KMS-11 (cell line): Measurements from ENCODE around the gene PALLD.

ENCODE experiments used
- H2AFZ ChIP-seq: fragments of 200-600 bp; sonication (generic); 2 replicates; pipeline ENCODE4 v1.6.1; 2016; ENCODE audit warnings: antibody characterized with exemption, mixed run types, low read depth
- H3K27ac ChIP-seq: fragments of 200-600 bp; sonication (generic); 2 replicates; pipeline ENCODE4 v1.6.1; 2016; ENCODE audit warnings: mild to moderate bottlenecking, mixed run types
- H3K27me3 ChIP-seq: fragments of 200-600 bp; sonication (generic); 2 replicates; pipeline ENCODE4 v1.6.1; 2017; ENCODE audit warnings: mild to moderate bottlenecking, low read depth, mixed run types, moderate library complexity; ENCODE audit not compliant: insufficient read depth
- H3K36me3 ChIP-seq: fragments of 200-600 bp; sonication (generic); 2 replicates; pipeline ENCODE4 v1.6.1; 2017; ENCODE audit warnings: mild to moderate bottlenecking, mixed run types; ENCODE audit not compliant: insufficient read depth
- H3K4me1 ChIP-seq: fragments of 200-600 bp; sonication (generic); 2 replicates; pipeline ENCODE4 v1.6.1; 2016; ENCODE audit warnings: mild to moderate bottlenecking, low read depth, mixed run types; ENCODE audit not compliant: poor library complexity, severe bottlenecking
- H3K4me2 ChIP-seq: fragments of 200-600 bp; sonication (generic); 2 replicates; pipeline ENCODE4 v1.7.0; 2016; ENCODE audit warnings: mild to moderate bottlenecking, mixed run types
- H3K4me3 ChIP-seq: fragments of 200-600 bp; sonication (generic); IDR thresholded peaks from 2 replicates; pipeline ENCODE4 v1.6.1; 2017; ENCODE audit warnings: low read depth, low read length, mixed read lengths; ENCODE audit not compliant: insufficient read depth
- H3K79me2 ChIP-seq: fragments of 200-600 bp; sonication (generic); 2 replicates; pipeline ENCODE4 v1.6.1; 2016; ENCODE audit warnings: low read depth, mixed run types; ENCODE audit not compliant: insufficient read depth
- H3K9ac ChIP-seq: fragments of 200-600 bp; sonication (generic); 2 replicates; pipeline ENCODE4 v1.6.1; 2016; ENCODE audit warnings: mild to moderate bottlenecking, mixed run types
- H4K20me1 ChIP-seq: fragments of 200-600 bp; sonication (generic); 2 replicates; pipeline ENCODE4 v1.6.1; 2016; ENCODE audit warnings: mild to moderate bottlenecking, mixed run types; ENCODE audit not compliant: insufficient read depth
- TF ChIP-seq, protein P1 (sequence below): fragments of 200-600 bp; sonication (generic); conservative IDR thresholded peaks from 2 replicates; pipeline ENCODE4 v1.6.1; 2017; ENCODE audit warnings: low read depth, mild to moderate bottlenecking, antibody characterized with exemption, low read length, moderate library complexity, mixed read lengths

PALLD gene

DNA sequence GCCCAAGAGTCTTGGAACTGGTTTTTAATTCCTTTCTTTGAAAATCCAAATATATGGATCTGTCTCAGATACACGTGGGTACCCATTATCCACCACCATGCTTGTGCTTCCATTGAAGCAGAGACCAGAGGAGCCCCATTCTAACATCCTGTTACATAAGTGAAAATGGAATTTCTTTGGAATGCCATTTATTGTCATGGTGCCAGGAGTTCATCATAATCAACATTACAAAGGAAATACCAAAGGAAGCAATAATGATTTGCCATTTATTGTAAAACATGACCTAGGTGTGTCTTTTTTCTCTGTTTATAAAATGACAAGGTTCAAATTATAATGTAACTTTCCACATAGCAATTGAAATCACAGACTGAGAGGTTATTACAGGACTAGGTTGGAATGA is 61.7 kb downstream of the PALLD start:
- H3K9ac ChIP-seq, result no peak overlapping the region
- no peaks in the 10 kb centered on the region for H4K20me1 ChIP-seq
- H3K27me3 ChIP-seq, result no peaks in the 10 kb centered on the region
- no peak overlapping the region for H2AFZ ChIP-seq
- H3K4me1 ChIP-seq, result peaks cover 13% of the 10 kb centered on the region
- H3K79me2 ChIP-seq, result no peaks in the 10 kb centered on the region
- no peaks in the 10 kb centered on the region for H3K36me3 ChIP-seq
- H3K4me2 ChIP-seq, result no peak overlapping the region
- H3K27ac ChIP-seq, result no peak overlapping the region
- no peak overlapping the region for H3K4me3 ChIP-seq
- TF ChIP-seq, protein P1, sequence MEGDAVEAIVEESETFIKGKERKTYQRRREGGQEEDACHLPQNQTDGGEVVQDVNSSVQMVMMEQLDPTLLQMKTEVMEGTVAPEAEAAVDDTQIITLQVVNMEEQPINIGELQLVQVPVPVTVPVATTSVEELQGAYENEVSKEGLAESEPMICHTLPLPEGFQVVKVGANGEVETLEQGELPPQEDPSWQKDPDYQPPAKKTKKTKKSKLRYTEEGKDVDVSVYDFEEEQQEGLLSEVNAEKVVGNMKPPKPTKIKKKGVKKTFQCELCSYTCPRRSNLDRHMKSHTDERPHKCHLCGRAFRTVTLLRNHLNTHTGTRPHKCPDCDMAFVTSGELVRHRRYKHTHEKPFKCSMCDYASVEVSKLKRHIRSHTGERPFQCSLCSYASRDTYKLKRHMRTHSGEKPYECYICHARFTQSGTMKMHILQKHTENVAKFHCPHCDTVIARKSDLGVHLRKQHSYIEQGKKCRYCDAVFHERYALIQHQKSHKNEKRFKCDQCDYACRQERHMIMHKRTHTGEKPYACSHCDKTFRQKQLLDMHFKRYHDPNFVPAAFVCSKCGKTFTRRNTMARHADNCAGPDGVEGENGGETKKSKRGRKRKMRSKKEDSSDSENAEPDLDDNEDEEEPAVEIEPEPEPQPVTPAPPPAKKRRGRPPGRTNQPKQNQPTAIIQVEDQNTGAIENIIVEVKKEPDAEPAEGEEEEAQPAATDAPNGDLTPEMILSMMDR, result no peak

DNA sequence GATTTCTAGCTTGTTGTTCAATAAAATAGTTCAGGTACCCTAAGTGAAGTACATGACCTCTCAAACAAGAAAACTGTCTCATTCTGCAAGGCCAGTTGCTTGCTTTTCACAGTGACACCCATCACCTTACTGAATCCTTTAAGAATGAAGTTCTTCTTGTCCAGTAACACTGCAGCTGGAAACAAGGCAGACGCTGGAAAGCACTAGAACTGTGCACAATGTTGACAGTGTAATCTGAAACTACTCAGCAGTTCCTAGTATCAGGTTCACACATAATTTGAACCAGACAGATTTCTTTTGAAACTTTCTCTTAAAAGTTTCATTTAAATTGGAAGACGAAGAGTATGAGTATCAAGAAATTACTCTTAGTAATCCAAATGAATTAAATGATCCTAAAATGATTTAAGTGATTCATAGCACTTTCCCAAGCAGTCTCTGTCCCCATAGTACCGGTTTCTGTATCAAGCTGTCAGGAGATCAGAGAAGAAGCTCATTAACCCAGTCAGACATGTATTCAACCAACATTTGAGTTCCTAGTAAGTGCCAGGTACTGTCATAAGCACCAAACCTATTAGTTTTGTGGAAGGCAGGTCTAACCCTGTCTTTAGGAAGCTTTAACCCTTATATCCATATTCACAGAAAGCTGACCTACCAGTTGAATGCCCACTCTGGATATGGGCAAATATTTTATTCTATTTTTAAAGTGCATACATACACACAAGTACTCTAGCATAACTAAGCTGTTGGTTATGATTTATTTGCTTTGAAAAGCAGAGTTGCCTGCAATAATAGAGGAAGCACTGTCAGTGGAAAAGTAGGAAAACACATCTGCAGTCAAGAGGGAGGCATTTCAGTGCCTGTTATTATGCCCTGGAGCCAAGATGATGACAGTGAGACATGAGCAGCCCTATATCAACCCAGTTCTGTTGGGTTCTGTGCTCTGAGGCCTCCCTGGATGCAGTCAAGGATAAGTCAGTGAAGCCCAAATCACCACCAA is 63.6 kb downstream of the PALLD start:
- Histone ChIP-seq H3K4me3 (no peak overlapping the region), H3K27me3 (no peaks in the 10 kb centered on the region), H3K4me1 (peaks cover 13% of the 10 kb centered on the region), H3K9ac (no peak overlapping the region), H3K79me2 (no peaks in the 10 kb centered on the region), H4K20me1 (no peaks in the 10 kb centered on the region), H3K27ac (0 out of 2 replicates have a peak overlapping the region, but pooled peaks have one; percentile 6), H3K4me2 (no peak overlapping the region; the same call in 1 of the 2 replicates), H2AFZ (no peak overlapping the region), H3K36me3 (no peaks in the 10 kb centered on the region)
- TF ChIP-seq, protein P1, result no peak

DNA sequence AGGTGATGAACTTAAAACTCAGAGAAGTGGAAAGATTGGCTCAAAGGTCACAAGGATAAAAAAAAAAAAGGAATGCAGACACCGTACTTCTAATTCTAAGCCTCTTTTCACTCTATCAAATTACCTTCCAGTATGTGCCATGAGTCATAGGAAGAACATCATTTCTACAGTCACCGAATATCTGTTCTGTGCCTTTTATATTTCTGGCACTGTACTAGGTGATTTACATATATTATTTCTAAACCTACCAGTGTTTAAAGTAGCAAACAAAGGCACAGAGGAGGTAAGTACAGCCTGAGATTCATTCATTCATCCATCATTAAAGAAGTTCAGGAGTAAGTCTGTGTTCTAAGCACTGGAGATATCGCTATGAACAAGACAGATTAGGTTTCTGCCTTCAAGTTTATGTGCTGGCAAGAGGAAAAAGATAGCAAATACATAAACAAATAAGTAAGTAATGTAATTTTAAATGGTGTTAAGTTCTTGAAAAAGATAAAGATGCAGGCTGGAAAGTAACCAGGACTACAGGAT is 65.3 kb downstream of the PALLD start:
- H3K4me3 ChIP-seq, result no peak overlapping the region
- H3K27me3 ChIP-seq, result no peaks in the 10 kb centered on the region
- no peak overlapping the region for H2AFZ ChIP-seq
- no peak overlapping the region for H3K27ac ChIP-seq
- no peak overlapping the region for H3K4me2 ChIP-seq
- no peak overlapping the region for H3K9ac ChIP-seq
- peaks cover 13% of the 10 kb centered on the region for H3K4me1 ChIP-seq
- no peaks in the 10 kb centered on the region for H3K36me3 ChIP-seq
- H4K20me1 ChIP-seq, result no peaks in the 10 kb centered on the region
- TF ChIP-seq, protein P1, result no peak
- no peaks in the 10 kb centered on the region for H3K79me2 ChIP-seq

DNA sequence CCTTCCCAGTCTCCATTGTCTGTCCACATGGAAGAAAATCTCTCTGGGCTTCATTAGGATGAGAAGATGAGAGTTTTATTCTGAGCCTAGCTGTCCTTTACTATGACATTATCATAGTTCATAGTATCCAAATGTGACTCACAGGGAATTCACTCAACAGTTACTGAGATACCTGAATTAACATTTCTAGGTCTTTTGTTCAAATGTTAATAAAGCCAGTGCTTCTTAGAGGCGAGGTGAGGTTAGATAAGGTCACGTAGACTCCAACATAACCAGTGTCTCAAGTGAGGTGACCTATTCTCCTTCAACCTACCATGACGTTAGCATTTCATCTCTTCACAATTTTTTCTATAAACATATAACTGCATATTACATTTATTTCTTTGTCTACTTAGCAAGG is 67.2 kb downstream of the PALLD start:
- Histone ChIP-seq H4K20me1 (no peaks in the 10 kb centered on the region), H3K79me2 (no peaks in the 10 kb centered on the region), H3K4me2 (no peak overlapping the region), H3K4me3 (no peak overlapping the region), H3K27ac (no peak overlapping the region), H3K4me1 (peaks cover 13% of the 10 kb centered on the region), H2AFZ (no peak overlapping the region), H3K27me3 (no peaks in the 10 kb centered on the region), H3K36me3 (no peaks in the 10 kb centered on the region), H3K9ac (no peak overlapping the region)
- TF ChIP-seq, protein P1, result no peak
